Measurements from ENCODE around the gene NPHS1.
"Not testable (repeated sequence)": the region's sequence is repeated elsewhere in the genome, so short reads cannot be mapped to it uniquely, and the experiment has no call there.

The NPHS1 gene

GRCh38 chr19:35879770-35880317, 27.5 kb upstream of the NPHS1 start:
- peaks cover 3 to 22% (median 11%) of the 10 kb centered on the region in 5 experiments for H3K27me3 ChIP-seq (replicated peaks in 2 of 5; ENCODE audit: control insufficient read depth in 4 of 5, insufficient read depth in 5 of 5, low read length in 4 of 5)
- peak; percentile 78 to 90 (median 89) for DNase-seq
- CTCF ChIA-PET = interaction anchor here (0.8 to 7.0 kb wide), 5 partner anchors 17 to 93 kb away, joined by 3 to 106 read pairs (median 3); no protein-coding TSS in a partner anchor
- no peak overlapping the region for H3K27ac ChIP-seq (ENCODE audit: insufficient read depth in 1 of 2, low read depth in 1 of 2, low read length in 2 of 2, poor library complexity in 1 of 2, severe bottlenecking in 2 of 2)
- peaks cover 0 to 3% (median 1%) of the 10 kb centered on the region in 4 experiments for H3K4me1 ChIP-seq (ENCODE audit: control extremely low read depth in 1 of 4, control insufficient read depth in 4 of 4, insufficient read depth in 4 of 4, low read length in 3 of 4)
- H3K36me3 ChIP-seq (ENCODE audit: control insufficient read depth in 4 of 4, insufficient read depth in 4 of 4, low read length in 3 of 4) = no peaks in the 10 kb centered on the region
- no peaks in the 10 kb centered on the region for H3K9me3 ChIP-seq (ENCODE audit: control extremely low read depth in 1 of 5, control insufficient read depth in 4 of 5, insufficient read depth in 2 of 5, low read depth in 1 of 5, low read length in 4 of 5)
- H3K4me3 ChIP-seq (ENCODE audit: control insufficient read depth in 1 of 7, extremely low read depth in 1 of 7, insufficient read depth in 4 of 7, low read depth in 2 of 7, low read length in 6 of 7) = no peak overlapping the region
- POLR2A ChIA-PET = interaction anchor here (0.9 kb wide), 1 partner anchor 29 kb away, joined by 3 read pairs; no protein-coding TSS in a partner anchor
- 6% methylated on average over 27 of the region's 28 CpGs for WGBS (ENCODE audit: insufficient coverage)

- no peak overlapping the region for H3K27ac ChIP-seq (ENCODE audit: insufficient read depth in 1 of 2, low read depth in 1 of 2, low read length in 2 of 2, poor library complexity in 1 of 2, severe bottlenecking in 2 of 2)
- peaks cover 0 to 3% (median 1%) of the 10 kb centered on the region in 4 experiments for H3K4me1 ChIP-seq (ENCODE audit: control extremely low read depth in 1 of 4, control insufficient read depth in 4 of 4, insufficient read depth in 4 of 4, low read length in 3 of 4)
- H3K4me3 ChIP-seq (ENCODE audit: control insufficient read depth in 1 of 7, extremely low read depth in 1 of 7, insufficient read depth in 4 of 7, low read depth in 2 of 7, low read length in 6 of 7) = no peak overlapping the region
- H3K36me3 ChIP-seq (ENCODE audit: control insufficient read depth in 4 of 4, insufficient read depth in 4 of 4, low read length in 3 of 4) = no peaks in the 10 kb centered on the region
- ChIA-PET CTCF (interaction anchor here (1.5 to 7.0 kb wide), 2 partner anchors 54 to 94 kb away, joined by 3 to 106 read pairs; no protein-coding TSS in a partner anchor), POLR2A (no interaction called here)
- no peaks in the 10 kb centered on the region for H3K9me3 ChIP-seq (ENCODE audit: control extremely low read depth in 1 of 5, control insufficient read depth in 4 of 5, insufficient read depth in 2 of 5, low read depth in 1 of 5, low read length in 4 of 5)
- WGBS (ENCODE audit: insufficient coverage) = 53% methylated on average over 18 of the region's 23 CpGs
- peaks cover 3 to 24% (median 11%) of the 10 kb centered on the region in 5 experiments for H3K27me3 ChIP-seq (replicated peaks in 2 of 5; ENCODE audit: control insufficient read depth in 4 of 5, insufficient read depth in 5 of 5, low read length in 4 of 5)
- no peak for DNase-seq
Measured at GRCh38 chr19:35879068-35879467, 26.8 kb upstream of the NPHS1 start.

GRCh38 chr19:35874392-35874930, 22.2 kb upstream of the NPHS1 start:
- no peaks in the 10 kb centered on the region for H3K9me3 ChIP-seq (ENCODE audit: control extremely low read depth in 1 of 5, control insufficient read depth in 4 of 5, insufficient read depth in 2 of 5, low read depth in 1 of 5, low read length in 4 of 5)
- no peak overlapping the region for H3K4me3 ChIP-seq (ENCODE audit: control insufficient read depth in 1 of 7, extremely low read depth in 1 of 7, insufficient read depth in 4 of 7, low read depth in 2 of 7, low read length in 6 of 7)
- H3K27me3 ChIP-seq (replicated peaks in 2 of 5; ENCODE audit: control insufficient read depth in 4 of 5, insufficient read depth in 5 of 5, low read length in 4 of 5) = peaks cover 3 to 43% (median 14%) of the 10 kb centered on the region in 5 experiments
- CTCF ChIA-PET = no interaction called here
- H3K27ac ChIP-seq (ENCODE audit: insufficient read depth in 1 of 2, low read depth in 1 of 2, low read length in 2 of 2, poor library complexity in 1 of 2, severe bottlenecking in 2 of 2) = no peak overlapping the region
- H3K36me3 ChIP-seq (ENCODE audit: control insufficient read depth in 4 of 4, insufficient read depth in 4 of 4, low read length in 3 of 4) = no peaks in the 10 kb centered on the region
- peaks cover 0 to 9% (median 6%) of the 10 kb centered on the region in 4 experiments for H3K4me1 ChIP-seq (ENCODE audit: control extremely low read depth in 1 of 4, control insufficient read depth in 4 of 4, insufficient read depth in 4 of 4, low read length in 3 of 4)
- POLR2A ChIA-PET = no interaction called here
- DNase-seq = no peak
- WGBS (ENCODE audit: insufficient coverage) = 95% methylated on average over 26 of the region's 32 CpGs

DNA sequence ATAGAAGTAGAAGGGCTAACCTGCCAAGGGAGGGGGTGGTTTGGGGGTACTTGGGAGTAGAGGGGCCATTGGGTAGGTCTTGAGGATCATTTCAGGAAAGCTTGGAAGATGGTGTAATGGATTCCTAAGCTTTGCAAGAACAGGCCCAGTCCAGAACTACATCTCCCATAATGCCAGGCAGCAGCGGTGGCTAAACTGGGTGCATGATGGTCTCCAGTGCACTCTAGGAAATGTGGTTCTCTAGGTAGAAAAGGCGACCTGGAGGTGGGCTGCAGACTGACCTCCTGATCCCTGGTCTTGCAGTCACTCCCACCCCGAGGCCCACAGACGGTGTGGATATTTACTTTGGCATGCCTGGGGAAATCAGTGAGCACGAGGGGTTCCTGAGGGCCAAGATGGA, 19.9 kb upstream of the NPHS1 start:
- ChIA-PET CTCF (no interaction called here), POLR2A (no interaction called here)
- Histone ChIP-seq H3K4me3 (ENCODE audit: control insufficient read depth in 1 of 7, extremely low read depth in 1 of 7, insufficient read depth in 4 of 7, low read depth in 2 of 7, low read length in 6 of 7) (no peak overlapping the region), H3K36me3 (ENCODE audit: control insufficient read depth in 4 of 4, insufficient read depth in 4 of 4, low read length in 3 of 4) (no peaks in the 10 kb centered on the region), H3K9me3 (ENCODE audit: control extremely low read depth in 1 of 5, control insufficient read depth in 4 of 5, insufficient read depth in 2 of 5, low read depth in 1 of 5, low read length in 4 of 5) (no peaks in the 10 kb centered on the region), H3K27me3 (replicated peaks in 2 of 5; ENCODE audit: control insufficient read depth in 4 of 5, insufficient read depth in 5 of 5, low read length in 4 of 5) (peaks cover 3 to 50% (median 21%) of the 10 kb centered on the region in 5 experiments), H3K4me1 (ENCODE audit: control extremely low read depth in 1 of 4, control insufficient read depth in 4 of 4, insufficient read depth in 4 of 4, low read length in 3 of 4) (peaks cover 0 to 22% (median 15%) of the 10 kb centered on the region in 4 experiments), H3K27ac (ENCODE audit: insufficient read depth in 1 of 2, low read depth in 1 of 2, low read length in 2 of 2, poor library complexity in 1 of 2, severe bottlenecking in 2 of 2) (no peak overlapping the region)
- 100% methylated on average over 5 of the region's 5 CpGs for WGBS (ENCODE audit: insufficient coverage)
- DNase-seq = no peak

GRCh38 chr19:35871611-35872010, 19.3 kb upstream of the NPHS1 start:
- Histone ChIP-seq H3K27ac (ENCODE audit: insufficient read depth in 1 of 2, low read depth in 1 of 2, low read length in 2 of 2, poor library complexity in 1 of 2, severe bottlenecking in 2 of 2) (no peak overlapping the region), H3K4me3 (ENCODE audit: control insufficient read depth in 1 of 7, extremely low read depth in 1 of 7, insufficient read depth in 4 of 7, low read depth in 2 of 7, low read length in 6 of 7) (no peak overlapping the region), H3K27me3 (replicated peaks in 2 of 5; ENCODE audit: control insufficient read depth in 4 of 5, insufficient read depth in 5 of 5, low read length in 4 of 5) (peaks cover under 1 to 56% (median 24%) of the 10 kb centered on the region in 5 experiments), H3K4me1 (ENCODE audit: control extremely low read depth in 1 of 4, control insufficient read depth in 4 of 4, insufficient read depth in 4 of 4, low read length in 3 of 4) (peaks cover 0 to 22% (median 15%) of the 10 kb centered on the region in 4 experiments), H3K36me3 (ENCODE audit: control insufficient read depth in 4 of 4, insufficient read depth in 4 of 4, low read length in 3 of 4) (no peaks in the 10 kb centered on the region), H3K9me3 (ENCODE audit: control extremely low read depth in 1 of 5, control insufficient read depth in 4 of 5, insufficient read depth in 2 of 5, low read depth in 1 of 5, low read length in 4 of 5) (no peaks in the 10 kb centered on the region)
- CTCF ChIA-PET = no interaction called here
- POLR2A ChIA-PET = no interaction called here
- DNase-seq = no peak
- 20% methylated on average over 1 of the region's 12 CpGs for WGBS (ENCODE audit: insufficient coverage)

- no peaks in the 10 kb centered on the region for H3K36me3 ChIP-seq (ENCODE audit: control insufficient read depth in 4 of 4, insufficient read depth in 4 of 4, low read length in 3 of 4)
- H3K27ac ChIP-seq (ENCODE audit: insufficient read depth in 1 of 2, low read depth in 1 of 2, low read length in 2 of 2, poor library complexity in 1 of 2, severe bottlenecking in 2 of 2) = no peak overlapping the region
- no peak overlapping the region for H3K4me3 ChIP-seq (ENCODE audit: control insufficient read depth in 1 of 7, extremely low read depth in 1 of 7, insufficient read depth in 4 of 7, low read depth in 2 of 7, low read length in 6 of 7)
- ChIA-PET POLR2A (no interaction called here), CTCF (no interaction called here)
- WGBS (ENCODE audit: insufficient coverage) = 76% methylated on average over 9 of the region's 12 CpGs
- H3K4me1 ChIP-seq (ENCODE audit: control extremely low read depth in 1 of 4, control insufficient read depth in 4 of 4, insufficient read depth in 4 of 4, low read length in 3 of 4) = peaks cover 0 to 22% (median 15%) of the 10 kb centered on the region in 4 experiments
- H3K9me3 ChIP-seq (ENCODE audit: control extremely low read depth in 1 of 5, control insufficient read depth in 4 of 5, insufficient read depth in 2 of 5, low read depth in 1 of 5, low read length in 4 of 5) = no peaks in the 10 kb centered on the region
- peaks cover 0 to 64% (median 27%) of the 10 kb centered on the region in 5 experiments for H3K27me3 ChIP-seq (replicated peaks in 2 of 5; ENCODE audit: control insufficient read depth in 4 of 5, insufficient read depth in 5 of 5, low read length in 4 of 5)
- no peak for DNase-seq
Measured at GRCh38 chr19:35870798-35871197, 18.5 kb upstream of the NPHS1 start.

DNA sequence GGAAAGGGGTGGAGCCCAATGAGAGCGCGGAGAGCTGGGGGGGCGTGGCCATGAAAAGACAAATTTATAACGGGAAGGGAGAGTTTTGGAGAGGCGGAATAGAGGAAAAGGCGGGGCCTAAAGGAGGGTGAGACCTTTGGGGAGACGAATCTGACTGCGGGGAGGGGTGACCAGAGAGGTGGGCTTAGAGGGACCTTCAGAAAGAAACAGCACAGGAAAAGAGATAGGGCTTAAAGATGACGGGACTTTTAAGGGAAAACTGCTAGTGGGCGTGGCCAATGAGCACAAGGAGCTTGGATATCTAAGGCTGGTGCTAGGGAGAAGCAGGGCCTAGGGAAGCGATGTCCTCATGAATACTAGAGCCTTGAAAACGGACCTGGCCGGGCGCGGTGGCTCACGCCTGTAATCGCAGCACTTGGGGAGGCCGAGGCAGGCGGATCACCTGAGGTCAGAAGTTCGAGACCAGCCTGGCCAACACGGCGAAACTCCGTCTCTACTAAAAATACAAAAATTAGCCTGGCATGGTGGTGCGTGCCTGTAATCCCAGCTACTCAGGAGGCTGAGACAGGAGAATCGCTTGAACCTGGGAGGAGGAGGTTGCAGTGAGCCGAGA, 17.9 kb upstream of the NPHS1 start:
- peak overlapping the region in 3 of 7 experiments; percentile 2 to 43 (median 24) for H3K4me3 ChIP-seq (ENCODE audit: control insufficient read depth in 1 of 7, extremely low read depth in 1 of 7, insufficient read depth in 4 of 7, low read depth in 2 of 7, low read length in 6 of 7)
- WGBS (ENCODE audit: insufficient coverage) = 36% methylated on average over 25 of the region's 26 CpGs
- CTCF ChIA-PET = interaction anchor here (0.9 kb wide), 1 partner anchor 51 kb away, joined by 4 read pairs; no protein-coding TSS in a partner anchor

More for the DNA sequence above, 17.9 kb upstream of the NPHS1 start:
- Histone ChIP-seq H3K4me1 (ENCODE audit: control extremely low read depth in 1 of 4, control insufficient read depth in 4 of 4, insufficient read depth in 4 of 4, low read length in 3 of 4) (peaks cover 0 to 22% (median 15%) of the 10 kb centered on the region in 4 experiments), H3K27me3 (replicated peaks in 2 of 5; ENCODE audit: control insufficient read depth in 4 of 5, insufficient read depth in 5 of 5, low read length in 4 of 5) (peaks cover 0 to 69% (median 27%) of the 10 kb centered on the region in 5 experiments)
- not testable (repeated sequence) for H3K27ac ChIP-seq (ENCODE audit: insufficient read depth in 1 of 2, low read depth in 1 of 2, low read length in 2 of 2, poor library complexity in 1 of 2, severe bottlenecking in 2 of 2); H3K9me3 ChIP-seq (ENCODE audit: control extremely low read depth in 1 of 5, control insufficient read depth in 4 of 5, insufficient read depth in 2 of 5, low read depth in 1 of 5, low read length in 4 of 5); H3K36me3 ChIP-seq (ENCODE audit: control insufficient read depth in 4 of 4, insufficient read depth in 4 of 4, low read length in 3 of 4); DNase-seq
- POLR2A ChIA-PET = interaction anchor here (0.6 kb wide), 1 partner anchor 308 kb away, joined by 4 read pairs; no protein-coding TSS in a partner anchor
